GM20000 (cell line): ENCODE results near the gene NPLOC4.

Experiments
- DNase-seq: peaks from one replicate; pipeline ENCODE4 v3.0.0; 2012; ENCODE audit warnings: low spot score
- CTCF ChIP-seq: IDR thresholded peaks from 2 replicates; pipeline ENCODE4 v1.5.1; 2012; ENCODE audit warnings: mild to moderate bottlenecking, control low read depth; ENCODE audit errors: extremely low read depth, missing control alignments

Gene NPLOC4

DNA sequence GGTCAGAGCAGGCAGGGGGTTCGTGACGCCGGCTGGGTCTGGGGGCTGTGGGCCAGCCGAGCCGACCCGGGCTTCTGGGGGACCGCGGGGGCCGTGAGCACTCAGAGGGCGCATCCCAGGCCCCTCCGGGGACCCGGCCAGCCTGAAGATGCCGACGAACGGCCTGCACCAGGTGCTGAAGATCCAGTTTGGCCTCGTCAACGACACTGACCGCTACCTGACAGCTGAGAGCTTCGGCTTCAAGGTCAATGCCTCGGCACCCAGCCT lies 108.6 kb downstream of the NPLOC4 start:
- no peak for DNase-seq
- no peak for TF ChIP-seq CTCF

- no peak for TF ChIP-seq CTCF
- no peak for DNase-seq
Measured at GRCh38 chr17:81527591-81528383, 109.1 kb downstream of the NPLOC4 start, which contains the start of gene FSCN2. TSS of gene FSCN2 (plus strand) at chr17:81528377. CDS start at chr17:81528532, 155 bp downstream.

DNA sequence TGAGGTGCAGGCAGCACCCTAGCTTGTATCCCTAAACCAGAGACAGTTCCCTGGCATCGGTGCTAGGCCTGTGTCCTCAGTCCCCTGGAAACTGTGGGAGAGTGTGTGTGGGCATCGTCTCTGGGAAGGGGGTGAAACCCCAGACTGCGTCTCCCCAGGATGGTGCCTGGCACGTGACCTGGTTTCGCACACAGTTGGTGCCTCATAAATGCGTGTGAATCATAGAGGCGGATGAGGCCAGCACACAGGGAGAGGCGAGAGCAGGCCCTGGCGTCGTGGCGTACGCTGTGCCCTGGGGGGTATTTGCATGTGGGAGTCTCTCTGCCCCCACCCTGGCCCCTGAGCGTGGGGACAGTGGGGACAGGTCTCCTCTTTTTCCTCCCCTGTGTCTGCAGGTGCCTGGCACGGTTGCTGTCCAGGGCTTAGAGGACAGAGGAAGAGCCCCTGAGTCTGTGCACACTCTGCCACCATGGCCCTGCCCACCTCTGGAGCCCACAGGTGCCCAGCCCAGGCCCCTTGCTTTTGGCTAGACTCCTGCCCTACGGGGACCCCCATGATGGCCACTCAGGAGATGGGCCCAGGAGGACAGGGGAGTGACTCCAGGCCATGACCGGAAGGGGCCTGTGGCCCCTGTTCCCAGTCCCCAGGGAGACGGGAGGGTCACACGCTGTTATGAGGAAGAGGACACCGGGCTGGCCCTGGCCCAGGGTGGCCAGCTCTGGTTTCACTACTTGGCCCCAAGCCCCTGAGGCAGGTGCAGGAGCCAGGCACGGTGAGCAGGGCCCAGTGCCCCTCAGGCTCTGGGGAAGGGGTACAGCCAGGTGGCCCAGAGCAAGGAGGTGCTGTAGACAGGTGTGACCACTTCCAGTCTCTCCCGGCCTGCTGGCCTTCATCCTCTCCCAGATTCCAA lies 110.0 kb downstream of the NPLOC4 start:
- no peak for TF ChIP-seq CTCF
- DNase-seq = no peak

GRCh38 chr17:81524865-81525159 lies 112.1 kb downstream of the NPLOC4 start:
- no peak for TF ChIP-seq CTCF
- DNase-seq = no peak

- TF ChIP-seq CTCF = no peak
- DNase-seq = no peak
Measured at GRCh38 chr17:81524039-81524864, 112.7 kb downstream of the NPLOC4 start.

DNA sequence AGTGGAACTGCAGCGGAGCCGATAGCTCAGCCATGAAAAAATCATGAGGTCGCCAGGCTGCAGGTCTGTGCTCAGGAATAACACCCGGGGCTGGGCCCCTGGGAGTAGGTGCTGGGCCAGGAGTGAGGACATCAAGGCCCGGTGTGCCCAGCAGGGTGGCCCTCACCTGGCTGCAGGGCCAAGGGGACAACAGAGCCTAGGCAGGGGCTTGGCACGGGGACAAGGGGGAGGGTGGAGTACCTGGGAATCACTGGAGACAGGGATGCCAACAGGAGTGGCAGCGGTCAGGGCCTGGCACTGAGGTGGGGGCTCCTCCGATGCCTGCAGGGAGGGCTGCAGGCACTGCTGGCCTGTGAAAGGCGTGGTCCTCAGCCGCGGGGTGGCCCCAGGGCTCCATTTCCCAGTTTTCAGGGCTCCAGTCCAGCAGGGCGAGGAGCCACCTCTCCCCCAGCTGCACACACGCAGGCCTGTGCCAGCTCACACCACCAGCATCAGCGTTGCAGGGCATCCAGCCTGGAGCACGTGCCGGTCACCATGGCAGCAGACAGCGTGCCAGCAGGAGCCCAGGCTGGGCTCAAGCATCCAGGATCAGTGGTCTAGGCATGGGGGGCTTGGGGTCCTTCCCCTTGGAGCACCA lies 113.4 kb downstream of the NPLOC4 start:
- no peak for TF ChIP-seq CTCF
- DNase-seq = no peak
